OCI-LY1 (cell line): ENCODE data around the gene CLPTM1L.

Experiments
- H2AFZ ChIP-seq: fragments of 200-600 bp; sonication (generic), shearing (Covaris generic); 2 replicates; pipeline ENCODE4 v1.6.0; 2014; ENCODE audit warnings: antibody characterized with exemption, mild to moderate bottlenecking, low read length
- H3F3A ChIP-seq: fragments of 200-600 bp; sonication (generic), shearing (Covaris generic); 2 replicates; pipeline ENCODE4 v1.6.0; 2014; ENCODE audit warnings: mild to moderate bottlenecking, antibody characterized with exemption, low read length, moderate library complexity; ENCODE audit not compliant: insufficient read depth
- H3K27ac ChIP-seq: fragments of 200-600 bp; sonication (generic); 2 replicates; pipeline ENCODE4 v1.5.1; 2014; ENCODE audit warnings: low read length, mixed run types, mild to moderate bottlenecking, low read depth; ENCODE audit not compliant: poor library complexity, severe bottlenecking
- H3K27me3 ChIP-seq: fragments of 200-600 bp; sonication (generic); 2 replicates; pipeline ENCODE4 v1.6.0; 2014; ENCODE audit warnings: antibody characterized with exemption, mild to moderate bottlenecking, low read length, moderate library complexity; ENCODE audit not compliant: insufficient read depth
- H3K36me3 ChIP-seq: fragments of 200-600 bp; sonication (generic); 2 replicates; pipeline ENCODE4 v1.6.1; 2014; ENCODE audit warnings: mild to moderate bottlenecking, antibody characterized with exemption, low read length, moderate library complexity, mixed read lengths; ENCODE audit not compliant: insufficient read depth
- H3K4me1 ChIP-seq: fragments of 200-600 bp; sonication (generic); 2 replicates; pipeline ENCODE4 v1.5.1; 2014; ENCODE audit warnings: mild to moderate bottlenecking, low read length, moderate library complexity; ENCODE audit not compliant: insufficient read depth, severe bottlenecking
- H3K4me2 ChIP-seq: fragments of 200-600 bp; sonication (generic), shearing (Covaris generic); 2 replicates; pipeline ENCODE4 v1.6.1; 2014; ENCODE audit warnings: low read length
- H3K4me3 ChIP-seq: fragments of 200-600 bp; sonication (generic); 2 replicates; pipeline ENCODE4 v1.5.1; 2014; ENCODE audit warnings: low read length, low read depth, mild to moderate bottlenecking, mixed read lengths; ENCODE audit not compliant: poor library complexity, severe bottlenecking
- H3K79me2 ChIP-seq: fragments of 200-600 bp; shearing (Covaris generic); 2 replicates; pipeline ENCODE4 v1.6.1; 2016; ENCODE audit warnings: mixed run types, low read length, mixed read lengths; ENCODE audit not compliant: insufficient read depth
- H3K9ac ChIP-seq: fragments of 200-600 bp; sonication (generic), shearing (Covaris generic); 2 replicates; pipeline ENCODE4 v1.6.1; 2014; ENCODE audit warnings: mild to moderate bottlenecking, low read length, mixed read lengths
- H3K9me2 ChIP-seq: fragments of 200-600 bp; sonication (generic), shearing (Covaris generic); 2 replicates; pipeline ENCODE4 v1.6.1; 2014; ENCODE audit warnings: low read depth, mild to moderate bottlenecking, low read length, mixed read lengths
- H3K9me3 ChIP-seq: fragments of 200-600 bp; shearing (Covaris generic); 2 replicates; pipeline ENCODE4 v1.6.1; 2014; ENCODE audit warnings: low read length, mixed read lengths
- H4K20me1 ChIP-seq: fragments of 200-600 bp; sonication (generic), shearing (Covaris generic); 2 replicates; pipeline ENCODE4 v1.6.0; 2016; ENCODE audit warnings: mild to moderate bottlenecking, low read length; ENCODE audit not compliant: insufficient read depth
- CTCF ChIP-seq: fragments of 200-600 bp; sonication (generic), shearing (Covaris generic); IDR thresholded peaks from 2 replicates; pipeline ENCODE4 v1.5.1; 2017; ENCODE audit warnings: mild to moderate bottlenecking, antibody characterized with exemption, low read length, moderate library complexity, mixed read lengths
- EZH2 ChIP-seq: fragments of 200-600 bp; sonication (generic), shearing (Covaris generic); IDR thresholded peaks from 2 replicates; pipeline ENCODE4 v1.8.0; 2017; ENCODE audit warnings: borderline replicate concordance, mixed run types, mild to moderate bottlenecking, antibody characterized with exemption, low read length, moderate library complexity, mixed read lengths

CLPTM1L gene

GRCh38 chr5:1349246-1349645, 4.3 kb upstream of the CLPTM1L start:
- Histone ChIP-seq H2AFZ (no peak overlapping the region), H3K4me2 (no peak overlapping the region), H3K27ac (no peak overlapping the region), H3K9ac (no peak overlapping the region), H3K79me2 (peaks cover 1% of the 10 kb centered on the region), H3F3A (no peaks in the 10 kb centered on the region), H3K9me3 (no peaks in the 10 kb centered on the region), H4K20me1 (no peaks in the 10 kb centered on the region), H3K4me1 (peaks cover 9% of the 10 kb centered on the region), H3K27me3 (peaks cover 13% of the 10 kb centered on the region; the same call in 1 of the 2 replicates), H3K9me2 (no peaks in the 10 kb centered on the region), H3K4me3 (no peak overlapping the region), H3K36me3 (no peaks in the 10 kb centered on the region)
- TF ChIP-seq CTCF (no peak), EZH2 (no peak)

GRCh38 chr5:1348986-1349245, 4.0 kb upstream of the CLPTM1L start:
- TF ChIP-seq CTCF (peak; percentile 31; the same call in 1 of the 2 replicates), EZH2 (no peak)
- H2AFZ ChIP-seq = no peak overlapping the region
- H3K4me3 ChIP-seq = no peak overlapping the region
- no peaks in the 10 kb centered on the region for H4K20me1 ChIP-seq
- peaks cover 11% of the 10 kb centered on the region for H3K4me1 ChIP-seq
- H3K9ac ChIP-seq = no peak overlapping the region
- H3K36me3 ChIP-seq = no peaks in the 10 kb centered on the region
- peaks cover 13% of the 10 kb centered on the region; the same call in 1 of the 2 replicates for H3K27me3 ChIP-seq
- peaks cover 5% of the 10 kb centered on the region for H3K79me2 ChIP-seq
- H3K27ac ChIP-seq = no peak overlapping the region
- no peaks in the 10 kb centered on the region for H3F3A ChIP-seq
- H3K9me3 ChIP-seq = no peaks in the 10 kb centered on the region
- H3K9me2 ChIP-seq = no peaks in the 10 kb centered on the region
- no peak overlapping the region for H3K4me2 ChIP-seq

- H3K4me1 ChIP-seq = peaks cover 24% of the 10 kb centered on the region
- peaks cover 9% of the 10 kb centered on the region for H3K79me2 ChIP-seq
- H3K27me3 ChIP-seq = peaks cover 9% of the 10 kb centered on the region; the same call in 1 of the 2 replicates
- no peak overlapping the region for H3K4me3 ChIP-seq
- H3K9me3 ChIP-seq = no peaks in the 10 kb centered on the region
- no peaks in the 10 kb centered on the region for H3K9me2 ChIP-seq
- H3K4me2 ChIP-seq = no peak overlapping the region
- no peaks in the 10 kb centered on the region for H4K20me1 ChIP-seq
- H2AFZ ChIP-seq = no peak overlapping the region
- H3F3A ChIP-seq = no peaks in the 10 kb centered on the region
- H3K36me3 ChIP-seq = peaks cover 9% of the 10 kb centered on the region; the same call in 1 of the 2 replicates
- no peak overlapping the region for H3K9ac ChIP-seq
- TF ChIP-seq CTCF = no peak
- TF ChIP-seq EZH2 = no peak
- H3K27ac ChIP-seq = no peak overlapping the region
These were observed 2.7 kb upstream of the CLPTM1L start for GRCh38 chr5:1347571-1347970.
